ENCODE measurements around the gene SLC26A8.

SLC26A8 gene

GRCh38 chr6:35972471-35973367 lies 51.7 kb downstream of the SLC26A8 start:
- no peak for DNase-seq (ENCODE audit: low spot score)
- in situ Hi-C loops (cut with MboI; ENCODE audit: low pct_unique_long_range_greater_than_20kb, low sequenced_read_pairs, unreplicated experiment) = no loop called here
- TF ChIP-seq CTCF (IDR thresholded peaks at IDR 0.05; ENCODE audit: extremely low read depth, insufficient read depth, missing control alignments) = no peak

DNA sequence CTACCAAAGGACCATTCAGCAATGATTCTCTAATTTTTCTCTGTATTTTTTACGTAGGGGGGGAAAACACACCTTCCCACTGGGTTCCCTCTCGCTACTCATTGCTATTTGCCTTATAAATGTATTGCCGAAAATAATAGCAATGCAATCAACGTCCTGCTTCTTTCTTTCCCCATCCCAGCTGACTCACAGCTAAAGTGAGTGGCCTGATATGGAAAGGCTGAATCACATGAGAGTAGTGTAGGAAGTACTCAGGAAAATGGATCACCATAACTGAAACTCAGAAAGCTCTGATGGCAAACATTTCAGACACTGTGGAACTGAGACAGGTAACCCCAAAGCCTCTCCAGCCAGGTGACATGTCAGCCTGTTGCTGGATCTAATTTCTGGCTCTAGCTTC lies 54.3 kb downstream of the SLC26A8 start:
- TF ChIP-seq CTCF (IDR thresholded peaks at IDR 0.05; ENCODE audit: extremely low read depth, insufficient read depth, missing control alignments) = no peak
- DNase-seq (ENCODE audit: low spot score) = no peak

DNA sequence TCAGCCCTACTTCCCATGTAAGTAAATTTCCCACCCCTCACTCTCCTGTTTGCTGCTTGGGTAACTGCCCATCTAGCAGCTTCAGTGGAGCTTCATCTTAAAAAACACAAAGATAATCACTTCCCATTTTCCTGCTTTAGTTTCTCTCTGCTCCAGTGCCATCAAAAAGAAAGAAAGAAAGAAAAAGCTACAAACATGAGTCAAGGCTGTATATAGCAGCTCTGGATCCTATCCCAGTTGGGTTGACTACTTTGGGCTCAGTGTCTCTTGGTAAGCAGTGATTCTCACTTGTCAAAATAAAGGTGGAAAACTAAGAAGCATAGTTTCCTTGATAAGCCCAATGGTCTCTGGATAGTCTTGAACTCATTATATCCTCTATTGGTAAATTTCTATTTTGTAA lies 54.8 kb downstream of the SLC26A8 start:
- no peak for DNase-seq (ENCODE audit: low spot score)
- no peak for TF ChIP-seq CTCF (IDR thresholded peaks at IDR 0.05; ENCODE audit: extremely low read depth, insufficient read depth, missing control alignments)

More for the DNA sequence above, 54.3 kb downstream of the SLC26A8 start:
- in situ Hi-C loops (cut with MboI; ENCODE audit: low pct_unique_long_range_greater_than_20kb, low sequenced_read_pairs, unreplicated experiment) = no loop called here

GRCh38 chr6:35968821-35969220 lies 55.6 kb downstream of the SLC26A8 start:
- no peak for DNase-seq (ENCODE audit: low spot score)
- in situ Hi-C loops (cut with MboI; ENCODE audit: low pct_unique_long_range_greater_than_20kb, low sequenced_read_pairs, unreplicated experiment) = no loop called here

More for the DNA sequence above, 54.8 kb downstream of the SLC26A8 start:
- in situ Hi-C loops (cut with MboI; ENCODE audit: low pct_unique_long_range_greater_than_20kb, low sequenced_read_pairs, unreplicated experiment) = no loop called here

GRCh38 chr6:35967076-35967774 lies 57.2 kb downstream of the SLC26A8 start:
- in situ Hi-C loops (cut with MboI; ENCODE audit: low pct_unique_long_range_greater_than_20kb, low sequenced_read_pairs, unreplicated experiment) = no loop called here
- no peak for DNase-seq (ENCODE audit: low spot score)
- no peak for TF ChIP-seq CTCF (IDR thresholded peaks at IDR 0.05; ENCODE audit: extremely low read depth, insufficient read depth, missing control alignments)

More at GRCh38 chr6:35968821-35969220, 55.6 kb downstream of the SLC26A8 start:
- TF ChIP-seq CTCF (IDR thresholded peaks at IDR 0.05; ENCODE audit: extremely low read depth, insufficient read depth, missing control alignments) = no peak

DNA sequence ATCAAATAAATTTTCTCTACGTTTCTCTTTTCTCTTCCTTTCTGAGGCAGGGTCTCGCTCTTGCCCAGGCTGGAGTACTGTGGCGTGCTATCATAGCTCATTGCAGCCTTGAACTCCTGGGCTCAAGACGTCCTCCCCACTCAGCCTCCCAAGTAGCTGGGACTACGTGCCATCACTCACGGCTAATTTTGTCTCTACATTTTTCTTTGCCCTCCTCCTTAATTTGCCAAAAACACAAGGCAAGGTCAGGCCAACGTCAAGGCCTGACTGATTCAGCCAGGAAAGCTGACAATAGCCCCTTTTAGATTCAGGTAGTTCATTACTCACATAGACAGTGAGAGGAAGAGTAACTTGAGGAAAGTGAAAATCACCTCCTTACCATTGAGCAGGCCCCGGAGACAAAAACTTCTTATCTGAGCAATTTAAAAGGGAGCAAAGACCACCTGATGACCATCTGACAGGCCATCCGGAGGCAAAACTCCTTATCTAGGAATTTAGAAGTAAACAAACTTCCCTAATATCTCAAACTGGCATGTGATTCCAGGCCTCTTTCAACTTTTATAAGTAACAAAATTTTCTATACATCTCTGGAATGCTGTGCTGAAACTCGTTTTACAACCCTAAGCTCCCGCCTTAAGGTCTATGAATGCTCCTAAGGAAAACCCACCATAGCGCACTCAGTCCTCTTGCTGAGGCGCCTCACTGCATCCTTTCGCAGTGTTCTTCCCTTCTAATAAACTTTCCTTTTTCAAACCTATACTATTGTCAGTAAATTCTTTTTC lies 61.5 kb downstream of the SLC26A8 start:
- in situ Hi-C loops (cut with MboI; ENCODE audit: low pct_unique_long_range_greater_than_20kb, low sequenced_read_pairs, unreplicated experiment) = no loop called here
- TF ChIP-seq CTCF (IDR thresholded peaks at IDR 0.05; ENCODE audit: extremely low read depth, insufficient read depth, missing control alignments) = no peak
- no peak for DNase-seq (ENCODE audit: low spot score)

Measured in GM13977 (cell line).